H1 (cell line): Measurements from ENCODE around the gene PFDN1. TPM values are rescaled to one million over a fixed set of nuclear protein-coding genes. Genes with fewer than 3 reads are reported as not detected.

Experiments used
- CTCF ChIA-PET: fragments of 300-600 bp; sonication (Branson Sonifier 250); formaldehyde crosslinking; loops from one replicate; lab custom pipeline; 2021; ENCODE audit not compliant: partially characterized antibody; lab: Charles Lee
- POLR2A ChIA-PET: fragments of 300-600 bp; sonication (Branson Sonifier 250); formaldehyde crosslinking; loops from one replicate; lab custom pipeline; 2021; ENCODE audit warnings: inconsistent platforms; ENCODE audit not compliant: partially characterized antibody; lab: Charles Lee
- DNase-seq, 2 experiments: peaks; one replicate each; pipeline versions ENCODE4 v3.0.0 to v3.0.0-alpha.2; 2010 to 2022; ENCODE audit warnings: low spot score in 2 of 2, low read depth in 1 of 2, mixed read lengths in 1 of 2
- FAIRE-seq: peaks from 2 replicates; lab custom pipeline; 2011; peaks lifted over from hg19 to GRCh38; lab: Jason Lieb, UNC
- H2AFZ ChIP-seq: 2 replicates; pipeline ENCODE4 v1.8.1; 2012; ENCODE audit warnings: low read length, inconsistent platforms
- H2AK5ac ChIP-seq: 2 replicates; pipeline ENCODE4 v1.6.1; 2013; ENCODE audit warnings: low read depth, low read length
- H2BK120ac ChIP-seq: replicated peaks from 2 replicates; pipeline ENCODE3; 2013; ENCODE audit warnings: low read depth, low read length, inconsistent platforms
- H2BK12ac ChIP-seq: 2 replicates; pipeline ENCODE4 v1.6.1; 2013; ENCODE audit warnings: low read depth, low read length
- H2BK15ac ChIP-seq: 2 replicates; pipeline ENCODE4 v1.6.1; 2013; ENCODE audit warnings: low read length
- H2BK20ac ChIP-seq: 2 replicates; pipeline ENCODE4 v1.6.1; 2013; ENCODE audit warnings: low read length
- H2BK5ac ChIP-seq: 2 replicates; pipeline ENCODE4 v1.6.1; 2013; ENCODE audit warnings: low read depth, low read length
- H3K14ac ChIP-seq: 2 replicates; pipeline ENCODE4 v1.6.1; 2013; ENCODE audit warnings: inconsistent platforms; ENCODE audit not compliant: insufficient read length
- H3K18ac ChIP-seq: 2 replicates; pipeline ENCODE4 v1.6.1; 2013; ENCODE audit warnings: low read length; ENCODE audit errors: extremely low read depth
- H3K23ac ChIP-seq: 2 replicates; pipeline ENCODE4 v1.6.1; 2013; ENCODE audit warnings: inconsistent platforms; ENCODE audit not compliant: insufficient read length
- H3K23me2 ChIP-seq: 2 replicates; pipeline ENCODE4 v1.6.1; 2013; ENCODE audit warnings: low read depth, low read length
- H3K27ac ChIP-seq: 2 replicates; pipeline ENCODE4 v1.6.1; 2011; ENCODE audit warnings: low read depth, low read length, inconsistent platforms
- H3K27me3 ChIP-seq, 4 experiments: replicated peaks in 1 of 4; 1 replicate in 1 of 4; 2 replicates in 3 of 4; pipeline versions ENCODE4 v1.6.1 to v1.8.1; 2011 to 2013; ENCODE audit warnings: low read length in 3 of 4, mild to moderate bottlenecking in 3 of 4, inconsistent platforms in 2 of 4, mixed read lengths in 2 of 4, moderate library complexity in 1 of 4; ENCODE audit not compliant: control insufficient read depth in 3 of 4, insufficient read depth in 3 of 4; ENCODE audit errors: extremely low read depth in 1 of 4
- H3K36me3 ChIP-seq, 4 experiments: 2 replicates each; pipeline versions ENCODE4 v1.6.1 to v1.8.1; 2011 to 2013; ENCODE audit warnings: mild to moderate bottlenecking in 4 of 4, low read length in 3 of 4, moderate library complexity in 2 of 4, control low read depth in 1 of 4, inconsistent platforms in 1 of 4; ENCODE audit not compliant: insufficient read depth in 4 of 4, control insufficient read depth in 2 of 4
- H3K4ac ChIP-seq: replicated peaks from 2 replicates; pipeline ENCODE3; 2013; ENCODE audit warnings: low read length, low read depth, mixed read lengths, inconsistent platforms; ENCODE audit not compliant: insufficient read length
- H3K4me1 ChIP-seq, 4 experiments: replicated peaks in 1 of 4; 1 replicate in 1 of 4; 2 replicates in 3 of 4; pipeline versions ENCODE4 v1.6.1 to v1.8.1; 2011 to 2013; ENCODE audit warnings: low read length in 3 of 4, inconsistent platforms in 2 of 4, mixed read lengths in 1 of 4; ENCODE audit not compliant: insufficient read depth in 4 of 4, control insufficient read depth in 3 of 4
- H3K4me2 ChIP-seq, 2 experiments: 2 replicates each; pipeline versions ENCODE4 v1.6.1 to v1.8.1; 2011 to 2013; ENCODE audit warnings: low read depth in 2 of 2, low read length in 2 of 2, control low read depth in 1 of 2, inconsistent platforms in 1 of 2, mild to moderate bottlenecking in 1 of 2; ENCODE audit not compliant: insufficient read depth in 1 of 2
- H3K4me3 ChIP-seq, 4 experiments: fragments of 200-600, 300-600 bp in 1 of 4; sonication (generic), shearing (Covaris generic), sonication (Bioruptor Twin) in 1 of 4; 2 replicates each; pipeline versions ENCODE4 v1.5.1 to v1.8.1; 2011 to 2016; ENCODE audit warnings: low read length in 4 of 4, low read depth in 3 of 4, control low read depth in 2 of 4, inconsistent platforms in 2 of 4, mild to moderate bottlenecking in 2 of 4, mixed read lengths in 1 of 4, moderate library complexity in 1 of 4; ENCODE audit not compliant: insufficient read depth in 2 of 4; ENCODE audit errors: extremely low read depth in 1 of 4
- H3K56ac ChIP-seq: replicated peaks from 2 replicates; pipeline ENCODE3; 2013; ENCODE audit warnings: low read depth, mild to moderate bottlenecking, mixed read lengths, low read length, inconsistent platforms; ENCODE audit not compliant: insufficient read length
- H3K79me1 ChIP-seq: 2 replicates; pipeline ENCODE4 v1.6.1; 2013; ENCODE audit warnings: low read depth, low read length, control low read depth
- H3K79me2 ChIP-seq, 2 experiments: 2 replicates each; pipeline versions ENCODE4 v1.6.1 to v1.8.1; 2012 to 2013; ENCODE audit warnings: low read length in 2 of 2, mild to moderate bottlenecking in 2 of 2, inconsistent platforms in 1 of 2; ENCODE audit not compliant: insufficient read depth in 2 of 2, control insufficient read depth in 1 of 2
- H3K9ac ChIP-seq, 4 experiments: replicated peaks in 1 of 4; 1 replicate in 1 of 4; 2 replicates in 3 of 4; pipeline versions ENCODE4 v1.6.1 to v1.8.1; 2011 to 2013; ENCODE audit warnings: low read depth in 3 of 4, low read length in 3 of 4, control low read depth in 2 of 4, mild to moderate bottlenecking in 2 of 4, moderate library complexity in 2 of 4, inconsistent platforms in 1 of 4; ENCODE audit errors: extremely low read depth in 1 of 4
- H3K9me3 ChIP-seq, 2 experiments: 2 replicates each; pipeline versions ENCODE4 v1.6.1 to v1.8.1; 2012 to 2013; ENCODE audit warnings: mild to moderate bottlenecking in 2 of 2, moderate library complexity in 2 of 2, control low read depth in 1 of 2, inconsistent platforms in 1 of 2, low read depth in 1 of 2, low read length in 1 of 2, mixed read lengths in 1 of 2; ENCODE audit not compliant: insufficient read depth in 2 of 2
- H4K20me1 ChIP-seq, 2 experiments: replicated peaks in 1 of 2; 2 replicates each; pipeline versions ENCODE3 to v1.8.1; 2011 to 2013; ENCODE audit warnings: inconsistent platforms in 2 of 2, low read length in 2 of 2, mild to moderate bottlenecking in 1 of 2; ENCODE audit not compliant: insufficient read depth in 2 of 2, control insufficient read depth in 1 of 2
- H4K5ac ChIP-seq: 2 replicates; pipeline ENCODE4 v1.6.1; 2013; ENCODE audit warnings: low read length, low read depth, mixed read lengths, inconsistent platforms; ENCODE audit not compliant: insufficient read length
- H4K8ac ChIP-seq: 2 replicates; pipeline ENCODE4 v1.8.0; 2013; ENCODE audit warnings: mild to moderate bottlenecking, moderate library complexity, low read length, inconsistent platforms; ENCODE audit not compliant: insufficient read depth; ENCODE audit errors: extremely low read depth
- H4K91ac ChIP-seq: replicated peaks from 2 replicates; pipeline ENCODE3; 2013; ENCODE audit warnings: low read length, mixed read lengths, inconsistent platforms; ENCODE audit not compliant: insufficient read length
- CHD1 ChIP-seq: IDR thresholded peaks from 2 replicates; pipeline ENCODE4 v1.6.1; 2012; ENCODE audit warnings: low read depth, low read length, improper control_type of control experiment
- NRF1 ChIP-seq: IDR thresholded peaks from 2 replicates; pipeline ENCODE4 v1.6.1; 2011; ENCODE audit warnings: mild to moderate bottlenecking, low read depth, low read length, improper control_type of control experiment
- POLR2A ChIP-seq, 2 experiments: IDR thresholded peaks; 1 replicate in 1 of 2; 2 replicates in 1 of 2; pipeline ENCODE4 v1.6.1; 2011; ENCODE audit warnings: low read depth in 2 of 2, low read length in 2 of 2, mild to moderate bottlenecking in 2 of 2; ENCODE audit errors: control extremely low read depth in 1 of 2
- POU5F1 ChIP-seq: IDR thresholded peaks from 2 replicates; pipeline ENCODE4 v1.6.1; 2011; ENCODE audit warnings: low read depth, mild to moderate bottlenecking, low read length, moderate library complexity
- RBBP5 ChIP-seq: IDR thresholded peaks from 2 replicates; pipeline ENCODE4 v1.7.1; 2012; ENCODE audit warnings: low read depth, mild to moderate bottlenecking, inconsistent platforms, low read length, moderate library complexity, borderline replicate concordance
- SAP30 ChIP-seq: fragments of 300-600 bp; sonication (generic); IDR thresholded peaks from 2 replicates; pipeline ENCODE4 v1.7.1; 2012; ENCODE audit warnings: low read length, moderate library complexity, mild to moderate bottlenecking, inconsistent platforms; ENCODE audit not compliant: insufficient read depth, insufficient replicate concordance
- WGBS, 2 experiments: shearing (Covaris generic) in 1 of 2; methylation state at CpG; one replicate each; pipeline versions ENCODE4 v1.1.6 to v1.1.7; 2013 to 2015; ENCODE audit warnings: low lambda C conversion rate in 2 of 2, mixed read lengths in 2 of 2, inconsistent platforms in 1 of 2, low coverage in 1 of 2, missing lambda C conversion rate in 1 of 2; ENCODE audit not compliant: insufficient replicate concordance in 2 of 2, insufficient coverage in 1 of 2, insufficient read length in 1 of 2; ENCODE audit errors: extremely low coverage in 1 of 2, missing lambda C conversion rate in 1 of 2; 5-methylcytosine and 5-hydroxymethylcytosine counted together
- polyA plus RNA-seq, 7 experiments: library from polyadenylated mRNA; depleted of rRNA in 3 of 7; stranded (reverse) in 5 of 7; unstranded in 2 of 7; fragments of >200 nt in 5 of 7; fragments of 200-250 nt in 2 of 7; gene quantifications; 1 replicate in 5 of 7; 2 replicates in 1 of 7; 4 replicates in 1 of 7; pipeline versions ENCODE4 v1.2.1 to v1.2.3, GENCODE V29; 2011 to 2013; ENCODE audit warnings: missing spikeins in 2 of 7, mixed read lengths in 2 of 7
- total RNA-seq: library from RNA; stranded (reverse); fragmentation: NEBNext Ultra II Directional; extraction: Animal tissue kit (Norgen Biotek cat#: 25700); gene quantifications from 2 replicates; pipeline ENCODE4 v1.2.1, GENCODE V29; 2021

The PFDN1 gene
- total and polyA plus RNA-seq, 2 of the 8 experiments (the other 6 are each of a cell fraction or from before 2014, with no cell fraction given) = 53.0 to 89.6 TPM

GRCh38 chr5:140260089-140260656 is 42.7 kb downstream of the PFDN1 start:
- ChIA-PET POLR2A (interaction anchor here (0.8 to 4.4 kb wide), 3 partner anchors 8 to 86 kb away, joined by 3 to 15 read pairs (median 4); partner anchors contain the start of gene HBEGF), CTCF (interaction anchor here (1.5 to 25.9 kb wide), 4 partner anchors 17 to 113 kb away, joined by 4 to 676 read pairs (median 22); partner anchors contain the start of gene HBEGF)
- 0 out of 4 replicates have a peak, but pooled peaks cover 0 to 16% of the 10 kb centered on the region in 2 experiments for H3K79me2 ChIP-seq

More at GRCh38 chr5:140260089-140260656, 42.7 kb downstream of the PFDN1 start:
- no peak overlapping the region for H2AK5ac ChIP-seq
- H4K5ac ChIP-seq = no peak overlapping the region
- 88% methylated on average over 2 of the region's 2 CpGs; no CpG with 5 or more reads in 1 of the 2 experiments for WGBS, 2 experiments
- H3K18ac ChIP-seq = no peak overlapping the region
- no peak for FAIRE-seq
- H3K27ac ChIP-seq = no peak overlapping the region
- TF ChIP-seq RBBP5 (no peak), NRF1 (no peak), POU5F1 (no peak), SAP30 (no peak), POLR2A (IDR thresholded peaks at IDR 0.05; ENCODE audit: control extremely low read depth in 1 of 2, low read depth in 2 of 2, low read length in 2 of 2) (no peak), CHD1 (no peak)
- H3K4me2 ChIP-seq = no peak overlapping the region
- H2BK20ac ChIP-seq = no peak overlapping the region
- DNase-seq = no peak
- no peak overlapping the region for H2BK120ac ChIP-seq
- H3K79me1 ChIP-seq = peaks cover 5% of the 10 kb centered on the region; the same call in 1 of the 2 replicates
- no peak overlapping the region; the same call in 1 of the 2 replicates for H2BK12ac ChIP-seq
- H3K27me3 ChIP-seq = no peaks in the 10 kb centered on the region
- no peak overlapping the region for H2BK5ac ChIP-seq
- no peak overlapping the region for H3K23ac ChIP-seq
- H3K14ac ChIP-seq = no peak overlapping the region
- H3K56ac ChIP-seq = no peak overlapping the region
- H3K4ac ChIP-seq = no peak overlapping the region
- peaks cover 0 to 2% (median 0%) of the 10 kb centered on the region in 4 experiments; a peak in 4 of 7 replicates for H3K4me1 ChIP-seq
- no peak overlapping the region for H3K4me3 ChIP-seq
- peaks cover 0 to 2% of the 10 kb centered on the region in 2 experiments for H4K20me1 ChIP-seq
- no peak overlapping the region for H4K8ac ChIP-seq
- no peak overlapping the region for H2AFZ ChIP-seq
- H3K9me3 ChIP-seq = no peaks in the 10 kb centered on the region; a peak in 1 of 4 replicates
- no peak overlapping the region for H3K9ac ChIP-seq
- no peak overlapping the region for H2BK15ac ChIP-seq
- H3K36me3 ChIP-seq = no peaks in the 10 kb centered on the region
- H3K23me2 ChIP-seq = no peaks in the 10 kb centered on the region
- no peak overlapping the region for H4K91ac ChIP-seq
